Smooth muscle cell (in vitro differentiated cells): ENCODE measurements around the gene SORCS3. TPM values are rescaled to one million over a fixed set of nuclear protein-coding genes. Genes with fewer than 3 reads are reported as not detected.

ENCODE experiments used
- DNase-seq: peaks from one replicate; lab custom pipeline; 2025; ENCODE audit not compliant: unreplicated experiment; lab: John Stamatoyannopoulos, UW
- H2AFZ ChIP-seq: fragments of 200-600 bp; sonication (generic); 2 replicates; pipeline ENCODE4 v1.6.0; 2016; ENCODE audit warnings: antibody characterized with exemption, low read depth, mild to moderate bottlenecking
- H3F3A ChIP-seq: fragments of 200-600 bp; sonication (generic); 2 replicates; pipeline ENCODE4 v1.6.0; 2017; ENCODE audit warnings: antibody characterized with exemption, low read depth
- H3K27ac ChIP-seq: fragments of 200-600 bp; sonication (generic); 2 replicates; pipeline ENCODE4 v1.5.1; 2016; ENCODE audit warnings: low read depth, mild to moderate bottlenecking
- H3K27me3 ChIP-seq: fragments of 200-600 bp; sonication (generic); 2 replicates; pipeline ENCODE4 v1.6.1; 2016; ENCODE audit warnings: low read depth, mild to moderate bottlenecking
- H3K36me3 ChIP-seq: fragments of 200-600 bp; sonication (generic); 2 replicates; pipeline ENCODE4 v1.5.1; 2016; ENCODE audit warnings: low read depth
- H3K4me1 ChIP-seq: fragments of 200-600 bp; sonication (generic); 2 replicates; pipeline ENCODE4 v1.5.1; 2016; ENCODE audit warnings: low read depth
- H3K4me2 ChIP-seq: fragments of 200-600 bp; sonication (generic); 2 replicates; pipeline ENCODE4 v1.6.0; 2016; ENCODE audit warnings: mild to moderate bottlenecking
- H3K4me3 ChIP-seq: fragments of 200-600 bp; sonication (generic); 2 replicates; pipeline ENCODE4 v1.5.1; 2016; ENCODE audit warnings: mild to moderate bottlenecking
- H3K79me2 ChIP-seq: fragments of 200-600 bp; sonication (generic); 2 replicates; pipeline ENCODE4 v1.6.0; 2016; ENCODE audit warnings: low read depth, mild to moderate bottlenecking
- H3K9ac ChIP-seq: fragments of 200-600 bp; sonication (generic); 2 replicates; pipeline ENCODE4 v1.6.0; 2016; ENCODE audit warnings: low read depth
- H3K9me3 ChIP-seq: fragments of 200-600 bp; sonication (generic); replicated peaks from 2 replicates; pipeline ENCODE4 v1.5.1; 2016; ENCODE audit warnings: low read depth
- H4K20me1 ChIP-seq: fragments of 200-600 bp; sonication (generic); 2 replicates; pipeline ENCODE4 v1.6.0; 2016; ENCODE audit warnings: low read depth
- WGBS: methylation state at CpG from one replicate; pipeline ENCODE4 v1.1.7; 2016; ENCODE audit warnings: low lambda C conversion rate; 5-methylcytosine and 5-hydroxymethylcytosine counted together
- polyA plus RNA-seq: library from polyadenylated mRNA; unstranded; fragments of >200 nt; fragmentation: Nextera tagmentation; extraction: Ambion mirVana; gene quantifications from 2 replicates; pipeline ENCODE4 v1.2.1, GENCODE V29; 2016
- total RNA-seq: library from RNA; depleted of rRNA; stranded (reverse); fragments of >200 nt; gene quantifications from 2 replicates; pipeline ENCODE4 v1.2.3, GENCODE V29; 2014
- TF ChIP-seq, protein P1 (sequence below): fragments of 200-600 bp; sonication (generic); IDR thresholded peaks from 2 replicates; pipeline ENCODE4 v1.5.1; 2017; ENCODE audit warnings: borderline replicate concordance, mild to moderate bottlenecking, antibody characterized with exemption; ENCODE audit not compliant: insufficient read depth, poor library complexity, severe bottlenecking

The SORCS3 gene
- total and polyA plus RNA-seq, 2 experiments from 2014 or later: not detected

DNA sequence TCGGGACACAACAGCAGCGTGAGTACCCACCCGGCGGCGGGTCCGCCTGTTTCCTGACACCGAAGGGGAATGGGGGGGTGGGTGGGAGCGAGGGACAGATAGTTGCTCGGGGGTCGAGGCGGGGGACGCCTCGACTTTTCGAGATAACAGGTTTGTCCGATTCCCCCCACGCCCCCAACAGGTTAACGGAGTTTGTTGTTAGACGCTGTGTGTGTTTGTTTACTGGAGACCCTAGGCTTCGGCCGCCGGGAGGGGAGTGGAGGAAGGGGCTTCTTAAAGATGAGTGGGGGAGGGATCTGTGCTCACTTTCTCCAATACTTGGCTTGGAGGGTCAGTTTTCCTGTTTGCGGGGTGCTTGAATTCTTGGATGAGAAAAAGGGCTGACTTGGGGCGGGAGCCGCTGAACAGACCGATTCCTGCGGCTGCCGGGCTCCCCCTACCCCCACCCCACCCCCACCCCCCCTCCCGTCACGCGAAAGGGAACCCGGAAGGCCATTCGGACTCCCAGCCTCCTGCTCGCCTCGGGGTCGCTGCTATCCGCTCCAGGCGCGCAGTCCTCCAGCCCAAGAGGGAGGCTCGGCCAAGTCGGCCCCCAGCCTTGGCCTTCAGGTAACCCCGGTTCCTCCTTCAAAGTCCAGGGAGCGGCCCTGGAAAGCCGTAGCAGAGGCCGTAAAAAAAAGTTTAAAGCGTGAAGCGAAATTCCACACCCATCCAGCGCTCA, 1.0 kb downstream of the SORCS3 start:
- H4K20me1 ChIP-seq: no peaks in the 10 kb centered on the region
- WGBS: under 1% methylated on average over 45 of the region's 47 CpGs
- DNase-seq: no peak
- H3K4me3 ChIP-seq: peak overlapping the region; percentile 37
- H2AFZ ChIP-seq: no peak overlapping the region
- no peaks in the 10 kb centered on the region for H3K79me2 ChIP-seq
- no peaks in the 10 kb centered on the region for H3F3A ChIP-seq
- no peaks in the 10 kb centered on the region for H3K9me3 ChIP-seq
- H3K4me2 ChIP-seq: peak overlapping the region; percentile 71
- H3K4me1 ChIP-seq: peaks cover 16% of the 10 kb centered on the region
- H3K9ac ChIP-seq: no peak overlapping the region
- TF ChIP-seq, protein P1, sequence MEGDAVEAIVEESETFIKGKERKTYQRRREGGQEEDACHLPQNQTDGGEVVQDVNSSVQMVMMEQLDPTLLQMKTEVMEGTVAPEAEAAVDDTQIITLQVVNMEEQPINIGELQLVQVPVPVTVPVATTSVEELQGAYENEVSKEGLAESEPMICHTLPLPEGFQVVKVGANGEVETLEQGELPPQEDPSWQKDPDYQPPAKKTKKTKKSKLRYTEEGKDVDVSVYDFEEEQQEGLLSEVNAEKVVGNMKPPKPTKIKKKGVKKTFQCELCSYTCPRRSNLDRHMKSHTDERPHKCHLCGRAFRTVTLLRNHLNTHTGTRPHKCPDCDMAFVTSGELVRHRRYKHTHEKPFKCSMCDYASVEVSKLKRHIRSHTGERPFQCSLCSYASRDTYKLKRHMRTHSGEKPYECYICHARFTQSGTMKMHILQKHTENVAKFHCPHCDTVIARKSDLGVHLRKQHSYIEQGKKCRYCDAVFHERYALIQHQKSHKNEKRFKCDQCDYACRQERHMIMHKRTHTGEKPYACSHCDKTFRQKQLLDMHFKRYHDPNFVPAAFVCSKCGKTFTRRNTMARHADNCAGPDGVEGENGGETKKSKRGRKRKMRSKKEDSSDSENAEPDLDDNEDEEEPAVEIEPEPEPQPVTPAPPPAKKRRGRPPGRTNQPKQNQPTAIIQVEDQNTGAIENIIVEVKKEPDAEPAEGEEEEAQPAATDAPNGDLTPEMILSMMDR: no peak
- H3K27me3 ChIP-seq: peaks cover 100% of the 10 kb centered on the region
- no peaks in the 10 kb centered on the region for H3K36me3 ChIP-seq
- H3K27ac ChIP-seq: no peak overlapping the region

GRCh38 chr10:104642658-104643302, 1.7 kb downstream of the SORCS3 start:
- Histone ChIP-seq H3K36me3 (no peaks in the 10 kb centered on the region), H4K20me1 (no peaks in the 10 kb centered on the region), H3K9ac (no peak overlapping the region), H3K9me3 (no peaks in the 10 kb centered on the region), H3K79me2 (no peaks in the 10 kb centered on the region), H3K4me3 (peak overlapping the region; percentile 30), H3K27me3 (peaks cover 100% of the 10 kb centered on the region), H3K4me1 (peaks cover 16% of the 10 kb centered on the region), H3K27ac (no peak overlapping the region), H3F3A (no peaks in the 10 kb centered on the region), H2AFZ (no peak overlapping the region), H3K4me2 (peak overlapping the region; percentile 71)
- TF ChIP-seq, protein P1: peak; percentile 33
- WGBS: 8% methylated on average over 43 of the region's 43 CpGs
- DNase-seq: no peak

GRCh38 chr10:104643303-104643663, 2.2 kb downstream of the SORCS3 start:
- peaks cover 16% of the 10 kb centered on the region for H3K4me1 ChIP-seq
- TF ChIP-seq, protein P1: no peak
- no peaks in the 10 kb centered on the region for H3K36me3 ChIP-seq
- DNase-seq: no peak
- H3K27me3 ChIP-seq: peaks cover 100% of the 10 kb centered on the region
- H3K4me2 ChIP-seq: no peak overlapping the region
- no peaks in the 10 kb centered on the region for H4K20me1 ChIP-seq
- WGBS: 91% methylated on average over 11 of the region's 11 CpGs
- H3K9ac ChIP-seq: no peak overlapping the region
- H3K79me2 ChIP-seq: no peaks in the 10 kb centered on the region
- H3K4me3 ChIP-seq: no peak overlapping the region
- no peaks in the 10 kb centered on the region for H3K9me3 ChIP-seq
- H3F3A ChIP-seq: no peaks in the 10 kb centered on the region
- no peak overlapping the region for H2AFZ ChIP-seq
- no peak overlapping the region for H3K27ac ChIP-seq
